Caki2 (cell line): Measurements from ENCODE around the gene ARHGAP19. TPM values are rescaled to one million over a fixed set of nuclear protein-coding genes. Genes with fewer than 3 reads are reported as not detected.

Experiments used
- DNase-seq: peaks from one replicate; pipeline ENCODE4 v3.0.0-alpha.2; 2015; ENCODE audit warnings: low read depth
- in situ Hi-C: cut with HindIII; loops from 2 replicates; pipeline ENCODE4 v1.10.0; 2016; ENCODE audit warnings: low sequenced_read_pairs, low pct_unique_long_range_greater_than_20kb, mixed read lengths
- total RNA-seq: library from RNA; depleted of rRNA; stranded (reverse); fragments of >200 nt; shearing (Covaris generic); gene quantifications from 2 replicates; pipeline ENCODE4 v1.2.3, GENCODE V29; 2014; ENCODE audit warnings: low replicate concordance

Gene ARHGAP19
- total RNA-seq, 1 experiment from 2014 or later: 1.7 TPM

DNA sequence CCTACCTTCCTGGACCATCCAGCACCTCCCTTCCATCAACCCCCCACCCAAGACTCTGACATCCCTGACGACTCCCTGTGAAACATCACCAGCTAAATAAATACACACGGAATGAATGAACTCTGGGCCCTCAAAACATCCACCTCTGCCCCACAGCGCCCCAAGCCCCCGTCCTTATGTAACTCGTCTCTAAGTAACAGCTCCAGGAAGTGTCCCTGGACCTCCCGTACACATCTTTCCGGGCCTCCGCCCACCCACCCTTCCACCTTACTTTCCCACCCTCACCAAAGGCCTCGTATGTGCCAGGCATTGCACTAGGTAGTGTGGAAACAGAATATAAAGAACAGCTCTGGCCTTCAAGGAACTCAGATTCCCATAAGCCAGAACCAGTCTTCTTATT, 79.0 kb downstream of the ARHGAP19 start:
- in situ Hi-C loops: no loop called here
- no peak for DNase-seq

DNA sequence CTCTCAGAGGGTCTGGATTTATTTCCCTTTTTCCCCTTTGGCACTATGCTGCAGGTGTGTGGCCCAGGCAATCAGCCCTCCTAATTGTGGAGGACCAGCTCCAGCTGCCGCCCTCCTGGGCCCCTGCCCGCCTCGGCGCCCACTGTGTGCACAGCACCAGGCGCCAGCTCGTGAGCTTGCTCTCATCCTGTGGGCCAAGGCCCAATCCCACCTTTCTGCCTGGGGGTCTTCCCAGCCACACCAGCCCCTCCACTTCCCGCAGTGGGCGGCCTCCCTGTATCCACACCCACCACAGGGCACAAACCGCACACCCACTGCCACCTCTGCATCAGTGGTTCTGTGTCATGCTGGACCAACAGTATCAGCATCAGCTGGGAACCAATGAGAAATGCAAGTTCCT, 81.2 kb downstream of the ARHGAP19 start:
- in situ Hi-C loops: no loop called here
- DNase-seq: no peak

DNA sequence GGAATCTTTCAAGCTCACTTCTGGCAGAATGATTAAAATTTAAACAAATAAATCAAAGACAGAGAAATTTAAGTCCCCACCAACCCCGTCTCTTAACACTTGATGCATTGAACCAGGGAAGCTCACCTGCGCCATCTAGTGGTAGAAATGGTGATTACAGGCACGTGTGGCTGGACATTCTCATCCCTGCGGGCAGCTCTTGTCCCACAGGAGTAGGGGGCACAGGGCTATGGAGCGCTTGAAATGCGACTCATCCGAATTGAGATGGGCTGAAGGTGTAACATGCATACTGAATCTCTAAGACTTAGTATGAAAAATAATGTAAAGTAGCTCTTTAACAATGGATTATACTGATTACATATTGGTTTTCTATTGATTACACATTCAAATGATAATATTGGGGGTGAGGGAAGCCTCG, 81.9 kb downstream of the ARHGAP19 start:
- peak; percentile 37 for DNase-seq
- in situ Hi-C loops: no loop called here

DNA sequence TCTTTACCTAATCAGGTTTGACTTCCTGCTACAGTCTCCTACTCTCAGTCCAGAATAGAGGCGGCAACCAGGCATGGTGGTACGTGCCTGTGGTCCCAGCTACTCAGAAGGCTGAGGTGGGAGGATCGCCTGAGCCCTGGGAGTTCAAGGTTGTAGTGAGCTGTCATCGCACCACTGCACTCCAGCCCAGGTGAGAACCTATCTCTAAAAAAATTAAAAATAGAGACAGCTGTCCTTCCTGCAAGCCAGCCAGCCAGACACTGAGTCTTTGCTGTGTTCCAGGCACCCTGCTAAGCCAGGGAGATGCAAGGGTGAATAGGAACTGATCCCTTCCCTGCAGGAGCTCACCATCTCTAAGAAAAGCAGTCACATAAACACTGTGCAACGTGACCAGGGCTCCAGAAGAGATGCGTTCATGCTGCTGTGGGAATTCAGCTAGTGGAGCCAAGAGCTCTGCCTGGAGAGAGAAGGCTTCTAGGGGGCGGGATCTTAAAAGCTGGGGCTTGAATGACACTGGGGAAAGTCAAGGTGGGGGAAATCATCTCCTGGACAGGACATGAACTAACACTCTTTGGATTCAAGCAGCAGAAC, 84.6 kb downstream of the ARHGAP19 start:
- in situ Hi-C loops: no loop called here
- DNase-seq: no peak

DNA sequence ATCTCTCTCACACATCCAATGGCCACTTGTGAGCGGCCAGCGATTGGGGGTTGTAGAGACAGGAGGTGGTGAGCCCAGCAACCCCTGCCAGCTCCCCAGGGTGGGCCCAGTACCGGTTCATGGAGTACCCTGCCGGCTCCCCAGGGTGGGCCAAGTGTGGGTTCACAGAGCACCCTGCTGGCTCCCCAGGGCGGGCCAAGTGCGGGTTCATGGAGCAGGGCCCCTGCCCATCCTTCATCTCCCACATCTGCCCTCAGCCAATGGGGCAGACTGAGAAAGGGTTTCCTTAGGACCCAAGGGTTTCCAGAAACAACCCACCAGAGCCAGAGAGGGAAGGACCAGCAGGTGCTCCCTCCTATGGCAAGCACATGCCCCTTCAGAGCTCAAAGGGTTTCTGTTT, 85.3 kb downstream of the ARHGAP19 start:
- in situ Hi-C loops: no loop called here
- DNase-seq: no peak

DNA sequence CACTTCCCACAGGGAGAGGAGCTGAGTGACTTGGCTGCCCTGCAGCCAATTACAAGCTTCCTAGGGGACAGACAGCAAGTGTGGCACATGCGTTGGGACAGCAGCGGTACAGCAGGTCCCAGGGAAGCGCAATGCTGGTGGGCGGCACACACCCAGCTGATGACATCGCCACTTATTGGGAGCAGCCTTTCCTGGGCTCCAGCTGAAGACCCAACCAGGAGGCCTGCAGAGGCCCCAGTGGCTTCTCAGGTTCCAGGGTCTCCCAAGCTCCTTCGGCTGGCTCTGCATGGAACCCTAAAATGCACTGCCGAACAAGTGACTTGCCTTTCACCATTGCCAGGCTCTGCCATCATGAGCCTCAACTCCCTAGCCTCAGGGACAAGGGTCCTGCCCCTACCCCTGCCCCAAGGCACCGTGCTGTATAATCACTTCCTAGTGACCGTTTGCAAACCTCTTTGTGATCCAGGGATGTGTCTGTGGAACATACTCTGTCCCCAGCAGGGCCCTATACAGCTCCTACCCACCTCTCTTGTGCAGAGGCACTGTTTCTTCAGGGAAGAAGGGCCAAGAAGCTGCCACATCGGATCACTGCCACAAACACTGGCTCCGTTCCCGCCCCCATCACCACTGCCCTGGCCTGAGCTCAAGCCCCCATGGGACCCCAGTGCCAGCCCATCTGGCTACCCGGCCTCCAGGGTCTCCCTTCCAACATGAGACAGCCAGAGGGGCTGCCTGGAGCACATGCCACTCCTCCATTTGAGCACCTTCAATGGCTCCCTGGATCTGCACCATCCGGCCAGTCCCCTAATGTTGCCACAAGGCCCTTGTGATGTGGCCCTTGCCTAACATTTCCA, 87.4 kb downstream of the ARHGAP19 start:
- in situ Hi-C loops: no loop called here
- DNase-seq: no peak

DNA sequence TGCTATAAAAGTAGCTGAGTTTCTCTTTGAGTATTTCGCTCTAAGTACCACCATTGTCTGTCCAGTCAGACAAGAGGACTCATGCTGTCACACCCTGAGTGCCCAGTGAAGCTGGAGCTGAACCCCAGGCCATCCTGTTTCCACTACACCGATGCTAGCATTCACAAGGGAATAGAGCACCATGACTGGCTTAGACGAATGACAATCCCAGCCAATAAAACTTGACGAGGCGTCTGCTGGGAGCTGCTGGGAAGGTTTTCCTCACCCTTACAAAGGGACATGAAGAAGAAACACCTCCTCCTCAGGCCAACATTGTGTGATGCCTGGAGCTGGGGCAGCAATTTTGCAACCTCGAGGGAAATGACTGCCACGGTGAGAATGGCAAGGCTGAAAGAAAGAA, 89.2 kb downstream of the ARHGAP19 start:
- in situ Hi-C loops: no loop called here

DNA sequence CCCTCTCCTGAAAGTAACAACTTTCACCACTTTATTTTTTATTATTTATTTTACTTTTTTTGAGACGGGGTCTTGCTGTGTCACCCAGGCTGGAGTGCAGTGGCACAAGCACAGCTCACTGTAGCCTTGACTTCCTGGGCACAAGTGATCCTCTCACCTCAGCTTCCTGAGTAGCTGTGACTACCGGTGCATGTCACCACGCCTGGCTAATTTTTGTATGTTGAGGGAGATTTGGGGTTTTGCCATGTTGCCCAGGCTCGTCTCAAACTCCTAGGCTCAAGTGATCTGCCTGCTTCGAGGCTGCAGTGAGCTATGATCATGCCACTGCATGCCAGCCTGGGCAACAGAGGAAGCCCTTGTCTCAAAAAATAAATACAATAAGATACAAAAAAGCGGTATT, 91.8 kb downstream of the ARHGAP19 start:
- DNase-seq: peak; percentile 16
- in situ Hi-C loops: no loop called here

More for the DNA sequence above, 89.2 kb downstream of the ARHGAP19 start:
- DNase-seq: no peak

DNA sequence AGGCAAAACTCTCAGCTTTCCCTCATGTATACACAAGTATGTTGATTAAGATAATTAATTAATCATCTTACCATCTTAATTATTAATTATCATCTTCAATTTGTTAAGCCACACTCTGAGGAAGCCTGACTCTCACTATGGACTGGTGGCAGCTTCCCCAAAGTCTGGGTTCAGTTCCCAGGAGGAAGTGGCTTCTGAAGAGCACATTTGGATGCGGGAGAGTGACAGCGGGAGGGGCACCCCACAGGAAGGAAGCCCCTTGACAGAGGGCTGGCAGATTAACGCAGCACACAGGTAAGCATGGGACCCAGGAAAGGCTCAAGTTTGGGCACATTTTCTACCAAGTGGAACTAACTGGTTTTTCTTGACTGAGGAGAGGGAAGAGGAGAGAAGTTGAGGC, 93.3 kb downstream of the ARHGAP19 start:
- DNase-seq: no peak
- in situ Hi-C loops: no loop called here

DNA sequence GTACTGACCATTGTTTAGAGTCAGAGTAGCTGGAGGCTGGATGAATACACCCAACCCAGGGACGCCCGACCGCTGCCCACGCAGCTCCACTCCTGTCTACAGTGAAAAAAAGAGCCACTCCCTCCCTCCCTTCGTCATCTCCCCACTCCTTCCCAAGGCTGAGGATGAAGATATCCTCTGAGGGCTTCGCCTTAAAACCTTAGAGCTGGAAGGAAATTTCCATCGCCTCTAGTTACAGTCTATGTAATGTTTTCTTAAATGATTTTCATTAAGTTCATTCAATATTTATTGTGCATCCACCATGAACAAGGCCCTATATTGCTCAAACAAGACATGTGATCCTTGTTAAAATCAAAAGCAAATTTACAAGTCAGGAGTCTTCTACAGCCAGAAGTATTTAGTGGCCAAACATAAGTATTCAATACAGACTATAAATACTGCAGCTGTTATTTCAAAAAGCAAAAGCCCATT, 95.4 kb downstream of the ARHGAP19 start:
- DNase-seq: no peak
- in situ Hi-C loops: no loop called here

DNA sequence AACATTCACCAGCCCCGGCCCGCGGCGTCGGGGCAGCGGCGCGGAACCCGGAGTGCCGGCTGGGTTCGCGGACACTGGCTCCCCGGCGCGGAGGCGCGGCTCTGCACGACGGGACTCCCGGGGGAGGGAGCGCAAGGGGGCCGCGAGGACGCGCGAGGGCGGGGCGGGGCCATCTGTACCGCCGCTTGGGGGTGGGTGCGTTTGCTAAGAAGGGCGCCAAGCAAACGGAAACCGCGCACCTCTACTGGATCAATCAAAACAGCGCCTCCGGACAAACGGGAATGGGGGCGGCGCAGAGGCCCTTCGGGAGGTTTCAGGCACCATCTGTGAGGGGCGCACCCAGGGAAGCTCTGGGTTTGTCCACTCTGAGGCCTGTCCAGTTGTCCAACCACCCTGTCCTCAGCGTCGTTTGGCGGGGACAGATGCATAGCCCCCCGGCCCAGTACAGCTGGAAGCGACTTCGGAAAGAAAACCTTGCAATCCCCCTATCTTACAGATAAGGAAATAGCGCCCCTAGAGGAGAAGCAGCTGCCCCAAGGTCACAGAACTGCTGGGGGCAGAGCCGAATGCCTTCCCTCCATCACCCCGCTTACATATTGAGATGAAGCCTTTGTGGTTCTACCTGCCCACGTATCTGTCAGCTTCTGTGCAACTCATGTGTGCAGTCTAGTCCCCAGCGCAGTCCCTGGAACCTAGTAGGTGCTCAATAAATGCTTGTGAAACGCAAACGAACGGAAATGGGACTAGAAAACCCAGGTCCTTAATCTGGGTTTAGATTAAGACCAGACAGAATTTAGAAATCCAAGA, 96.0 kb downstream of the ARHGAP19 start:
- DNase-seq: peak; percentile 57
- in situ Hi-C loops: no loop called here

DNA sequence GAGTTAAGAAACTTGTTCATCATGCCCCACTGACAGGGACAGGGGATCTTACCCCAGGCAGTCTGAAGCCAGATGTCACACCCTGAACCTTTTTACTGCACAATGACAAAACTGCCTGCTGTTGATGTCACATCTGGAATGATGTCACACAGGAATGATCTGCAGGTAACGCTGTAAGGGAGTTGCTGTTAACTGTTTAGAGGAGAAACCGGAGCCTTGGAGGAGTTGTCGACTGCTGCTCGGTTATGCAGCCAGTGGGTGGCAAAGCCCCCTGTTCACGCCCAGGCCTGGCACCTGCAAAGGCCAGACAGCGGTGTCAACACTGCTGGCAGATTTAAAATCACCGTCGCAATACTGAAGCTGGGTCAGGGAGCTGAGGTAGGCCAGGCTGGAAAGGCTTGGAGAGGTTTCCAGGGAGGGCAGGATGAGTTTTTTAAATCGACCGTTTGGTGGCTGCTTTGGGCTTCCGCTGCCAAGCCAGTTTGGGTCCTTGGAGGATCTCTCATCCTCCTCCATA, 96.7 kb downstream of the ARHGAP19 start:
- in situ Hi-C loops: no loop called here
- no peak for DNase-seq

DNA sequence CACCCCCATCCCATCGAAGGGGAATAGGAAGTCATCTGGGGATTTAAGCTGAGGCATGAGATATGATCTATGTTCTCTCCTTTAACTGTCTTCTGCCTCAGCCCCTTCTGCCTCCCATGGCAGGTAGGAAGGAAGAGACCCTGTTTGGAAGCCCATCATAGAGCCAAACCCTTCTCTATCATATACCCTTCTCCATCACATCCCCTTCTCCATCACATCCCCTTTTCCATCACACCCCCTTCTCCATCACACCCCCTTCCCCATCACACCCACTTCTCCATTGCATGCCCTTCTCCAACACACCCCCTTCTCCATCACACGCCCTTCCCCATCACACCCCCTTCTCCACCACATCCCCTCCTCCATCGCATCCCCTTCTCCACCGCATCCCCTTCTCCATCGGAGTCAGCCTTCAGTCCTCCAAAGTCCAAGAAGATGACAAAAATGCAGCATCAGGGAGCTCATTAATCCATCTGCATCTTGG, 99.4 kb downstream of the ARHGAP19 start:
- in situ Hi-C loops: no loop called here
- no peak for DNase-seq

DNA sequence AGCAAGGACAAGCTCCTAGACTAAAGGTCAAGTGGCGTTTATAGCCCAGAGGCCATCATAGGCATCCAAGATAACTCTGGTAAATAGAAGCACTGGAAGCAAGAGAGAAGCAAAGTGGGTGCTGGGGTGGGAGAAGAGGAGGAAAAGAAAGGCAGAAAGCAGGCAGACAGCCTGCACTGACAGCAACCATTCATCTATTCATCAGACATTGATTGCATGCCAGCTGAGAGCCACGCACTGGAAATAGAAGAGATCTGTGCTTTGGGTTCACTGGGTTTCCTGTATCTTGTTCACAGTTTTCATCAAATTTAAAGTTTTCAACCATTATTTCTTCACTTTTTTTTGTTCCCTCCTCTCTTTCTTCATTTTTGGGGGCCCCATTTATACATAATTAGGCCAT, 102.0 kb downstream of the ARHGAP19 start:
- no peak for DNase-seq
- in situ Hi-C loops: no loop called here

DNA sequence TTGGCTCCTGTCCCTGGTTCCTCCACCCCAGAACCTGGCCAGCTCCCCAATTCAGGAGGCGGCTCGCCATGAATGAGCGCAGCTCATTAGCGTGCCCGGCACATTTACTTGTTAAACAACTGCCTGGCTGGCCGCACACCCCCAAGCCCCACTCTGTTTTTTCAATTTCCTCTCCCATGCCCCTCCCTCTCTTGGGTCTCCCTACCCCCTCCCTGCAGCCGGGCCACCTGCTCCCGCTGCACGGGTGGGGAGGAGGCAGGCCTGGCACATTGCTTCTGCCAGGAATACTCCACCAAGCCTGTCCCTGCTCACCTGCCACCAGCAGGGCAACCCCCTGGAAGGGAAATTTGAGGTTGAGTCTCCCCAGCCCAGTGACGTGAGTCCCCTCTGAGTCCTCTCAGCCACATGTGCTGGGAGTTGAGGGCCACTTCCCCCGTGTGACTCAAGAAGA, 104.2 kb downstream of the ARHGAP19 start:
- in situ Hi-C loops: no loop called here
- DNase-seq: no peak

DNA sequence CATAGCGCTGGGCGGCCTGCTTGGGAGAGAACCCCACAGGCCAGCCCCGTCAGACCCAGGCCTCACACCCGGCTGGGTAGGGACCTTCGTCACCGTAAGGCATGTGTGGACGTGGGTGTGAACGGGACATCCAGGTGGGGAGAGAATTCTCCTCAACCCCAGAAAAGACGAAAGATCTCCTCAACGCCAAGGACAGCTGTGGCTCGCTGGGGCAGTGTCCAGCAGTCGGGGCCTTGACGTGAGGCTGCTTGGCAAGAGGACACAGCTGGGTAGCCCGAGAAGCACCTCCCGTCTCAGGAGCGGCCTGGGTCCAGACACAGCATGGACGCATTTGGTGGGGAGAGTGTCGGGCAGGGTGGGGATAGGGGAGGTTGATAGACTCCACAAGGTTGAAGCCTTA, 105.5 kb downstream of the ARHGAP19 start:
- no peak for DNase-seq
- in situ Hi-C loops: no loop called here

DNA sequence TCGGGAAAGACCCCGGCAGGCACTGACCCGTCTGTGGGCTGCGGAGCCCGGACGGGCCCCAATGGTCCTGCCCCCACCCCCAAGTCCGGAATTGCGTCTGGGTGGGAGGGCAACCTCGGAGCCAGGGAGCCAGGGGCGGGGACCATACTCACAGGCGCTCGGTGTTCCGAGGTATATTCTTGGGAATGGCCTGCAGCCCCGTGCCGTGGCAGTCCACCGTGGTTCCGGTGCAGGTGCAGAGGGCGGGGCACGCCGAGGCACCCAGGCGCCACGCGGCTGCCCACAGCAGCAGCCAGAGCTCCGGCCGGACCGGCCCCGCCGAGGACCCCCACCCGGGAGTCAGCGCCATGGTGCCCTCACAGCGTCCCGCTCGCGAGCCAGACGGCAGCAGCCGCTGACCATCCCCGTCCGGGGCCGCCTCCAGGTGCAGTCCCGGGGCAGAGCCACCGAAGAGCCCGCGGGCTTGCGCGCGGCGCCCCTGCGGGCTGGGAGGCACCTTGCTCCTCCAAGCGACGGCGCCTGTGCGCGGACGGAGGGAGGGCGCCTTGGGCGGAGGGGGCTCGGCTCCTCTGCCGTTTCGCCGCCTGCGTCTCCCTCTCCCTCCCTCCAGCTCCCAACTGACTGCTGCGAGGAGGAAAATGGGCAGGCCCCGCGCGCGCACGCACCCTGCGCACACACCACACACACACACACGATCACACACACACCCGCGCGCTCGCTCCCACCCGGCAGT, 106.9 kb downstream of the ARHGAP19 start, which contains the start of gene SLIT1:
TSS of gene SLIT1 (minus strand) at position 634 of the 733 bp plus-strand sequence. CDS start at position 349, 285 bp downstream.
- in situ Hi-C loops: no loop called here
- no peak for DNase-seq

DNA sequence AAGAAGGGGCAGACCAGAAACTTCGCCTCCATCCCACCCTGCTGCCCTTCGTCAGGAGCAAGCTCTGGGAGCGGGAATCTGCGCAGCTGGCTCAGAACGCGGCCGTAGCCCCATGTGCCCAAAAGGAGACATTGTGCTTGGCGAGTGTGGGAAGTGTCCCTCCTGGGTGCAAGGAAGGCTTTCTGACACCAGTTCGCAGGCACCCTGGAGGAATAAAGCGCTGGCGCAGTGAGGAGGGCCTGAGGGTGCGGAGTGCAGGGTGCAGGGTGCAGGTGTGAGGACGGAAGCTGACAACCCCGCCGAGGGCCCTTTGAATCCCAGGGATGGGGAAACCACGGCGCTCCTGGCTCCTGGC, 107.5 kb downstream of the ARHGAP19 start:
- DNase-seq: no peak
- in situ Hi-C loops: no loop called here
